GM12891 (cell line): ENCODE measurements around the gene CAV2.

Experiments
- POLR2A ChIP-seq: IDR thresholded peaks from 2 replicates; pipeline ENCODE4 v1.6.1; 2011; ENCODE audit warnings: low read depth, low read length, control low read depth
- POLR2AphosphoS5 ChIP-seq: IDR thresholded peaks from 2 replicates; pipeline ENCODE4 v1.6.1; 2011; ENCODE audit warnings: low read depth, low read length, control low read depth
- POU2F2 ChIP-seq: IDR thresholded peaks from 2 replicates; pipeline ENCODE4 v1.6.1; 2011; ENCODE audit warnings: low read depth, mild to moderate bottlenecking, control low read depth, low read length, moderate library complexity
- SPI1 ChIP-seq: IDR thresholded peaks from 2 replicates; pipeline ENCODE4 v1.6.1; 2011; ENCODE audit warnings: low read depth, low read length, control low read depth
- TAF1 ChIP-seq: IDR thresholded peaks from 2 replicates; pipeline ENCODE4 v1.6.1; 2011; ENCODE audit warnings: low read depth, low read length, control low read depth

GRCh38 chr7:116497708-116498107, 1.8 kb upstream of the CAV2 start:
- TF ChIP-seq POLR2A: no peak
- no peak for TF ChIP-seq TAF1
- TF ChIP-seq SPI1: no peak
- TF ChIP-seq POLR2AphosphoS5: no peak
- no peak for TF ChIP-seq POU2F2
